ENCODE data around the gene MTA3.
"Not testable (repeated sequence)": the region's sequence is repeated elsewhere in the genome, so short reads cannot be mapped to it uniquely, and the experiment has no call there.

MTA3 gene

GRCh38 chr2:42726680-42727079 is 158.2 kb downstream of the MTA3 start:
- no peak overlapping the region for H3K27ac ChIP-seq
- no peak for TF ChIP-seq CTCF (conservative IDR thresholded peaks at IDR 0.05; ENCODE audit: low read depth)
- POLR2A ChIA-PET (ENCODE audit: low non-redundant PET): no interaction called here
- no peak for DNase-seq (ENCODE audit: low spot score)
- CTCF ChIA-PET: no interaction called here

DNA sequence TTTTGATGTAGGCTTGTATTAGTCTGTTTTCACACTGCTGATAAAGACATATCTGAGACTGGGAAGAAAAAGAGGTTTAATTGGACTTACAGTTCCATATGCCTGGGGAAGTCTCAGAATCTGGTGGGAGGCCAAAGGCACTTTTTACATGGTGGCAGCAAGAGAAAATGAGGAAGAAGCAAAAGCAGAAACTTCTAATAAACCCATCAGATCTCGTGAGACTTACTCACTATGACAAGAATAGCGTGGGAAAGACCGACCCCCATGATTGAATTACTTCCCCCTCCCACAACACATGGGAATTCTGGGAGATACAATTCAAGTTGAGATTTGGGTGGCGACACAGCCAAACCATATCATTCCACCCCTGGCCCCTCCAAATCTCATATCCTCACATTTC is 162.9 kb downstream of the MTA3 start:
- H3K27ac ChIP-seq; DNase-seq (ENCODE audit: low spot score); POLR2A ChIA-PET (ENCODE audit: low non-redundant PET): not testable (repeated sequence)
- CTCF ChIA-PET: interaction anchor here (0.6 kb wide), 1 partner anchor 207 kb away, joined by 3 read pairs; no protein-coding TSS in a partner anchor

DNA sequence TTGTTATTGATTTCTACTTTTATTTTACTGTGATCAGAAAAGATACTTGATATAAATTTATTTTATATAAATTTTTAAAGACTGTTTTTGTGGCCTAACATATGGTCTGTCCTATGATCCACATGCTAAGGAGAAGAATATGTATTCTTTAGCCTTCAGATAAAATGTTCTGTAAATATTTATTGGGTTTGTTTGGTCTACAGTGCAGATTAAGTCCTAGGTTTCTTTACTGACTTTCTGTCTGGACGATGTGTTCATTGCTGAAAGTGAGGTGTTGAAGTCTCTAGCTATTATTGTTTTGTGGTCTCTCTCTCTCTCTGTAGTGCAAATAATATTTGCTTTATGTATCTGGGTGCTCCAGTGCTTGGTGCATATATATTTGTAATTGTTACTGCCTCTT is 165.4 kb downstream of the MTA3 start:
- CTCF ChIA-PET: no interaction called here
- POLR2A ChIA-PET (ENCODE audit: low non-redundant PET): no interaction called here
- TF ChIP-seq CTCF (conservative IDR thresholded peaks at IDR 0.05; ENCODE audit: low read depth): no peak
- no peak for DNase-seq (ENCODE audit: low spot score)
- no peak overlapping the region for H3K27ac ChIP-seq

GRCh38 chr2:42736598-42737322 is 168.3 kb downstream of the MTA3 start:
- ChIA-PET CTCF (no interaction called here), POLR2A (ENCODE audit: low non-redundant PET) (no interaction called here)
- DNase-seq (ENCODE audit: low spot score): no peak
- no peak overlapping the region for H3K27ac ChIP-seq
- no peak for TF ChIP-seq CTCF (conservative IDR thresholded peaks at IDR 0.05; ENCODE audit: low read depth)

DNA sequence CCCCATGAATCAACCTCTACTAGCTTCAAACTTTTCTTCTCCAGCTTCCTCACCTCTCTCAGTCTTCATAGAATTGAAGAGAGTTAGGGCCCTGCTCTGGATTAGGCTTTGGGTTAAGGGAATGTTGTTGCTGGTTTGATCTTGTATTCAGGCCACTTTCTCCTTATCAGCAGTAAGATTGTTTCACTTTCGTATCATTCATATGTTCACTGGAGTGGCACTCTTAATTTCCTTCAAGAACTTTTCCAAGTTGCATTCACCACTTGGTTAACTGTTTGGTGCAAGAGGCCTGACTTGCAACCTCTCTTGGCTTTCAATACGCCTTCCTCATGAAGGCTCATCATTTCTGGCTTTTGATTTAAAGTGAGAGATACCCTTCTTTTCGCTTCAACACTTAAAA is 172.7 kb downstream of the MTA3 start:
- no peak overlapping the region for H3K27ac ChIP-seq
- ChIA-PET CTCF (interaction anchor here (0.7 kb wide), 1 partner anchor 28 kb away, joined by 4 read pairs; no protein-coding TSS in a partner anchor), POLR2A (ENCODE audit: low non-redundant PET) (no interaction called here)
- no peak for TF ChIP-seq CTCF (conservative IDR thresholded peaks at IDR 0.05; ENCODE audit: low read depth)
- DNase-seq (ENCODE audit: low spot score): no peak

DNA sequence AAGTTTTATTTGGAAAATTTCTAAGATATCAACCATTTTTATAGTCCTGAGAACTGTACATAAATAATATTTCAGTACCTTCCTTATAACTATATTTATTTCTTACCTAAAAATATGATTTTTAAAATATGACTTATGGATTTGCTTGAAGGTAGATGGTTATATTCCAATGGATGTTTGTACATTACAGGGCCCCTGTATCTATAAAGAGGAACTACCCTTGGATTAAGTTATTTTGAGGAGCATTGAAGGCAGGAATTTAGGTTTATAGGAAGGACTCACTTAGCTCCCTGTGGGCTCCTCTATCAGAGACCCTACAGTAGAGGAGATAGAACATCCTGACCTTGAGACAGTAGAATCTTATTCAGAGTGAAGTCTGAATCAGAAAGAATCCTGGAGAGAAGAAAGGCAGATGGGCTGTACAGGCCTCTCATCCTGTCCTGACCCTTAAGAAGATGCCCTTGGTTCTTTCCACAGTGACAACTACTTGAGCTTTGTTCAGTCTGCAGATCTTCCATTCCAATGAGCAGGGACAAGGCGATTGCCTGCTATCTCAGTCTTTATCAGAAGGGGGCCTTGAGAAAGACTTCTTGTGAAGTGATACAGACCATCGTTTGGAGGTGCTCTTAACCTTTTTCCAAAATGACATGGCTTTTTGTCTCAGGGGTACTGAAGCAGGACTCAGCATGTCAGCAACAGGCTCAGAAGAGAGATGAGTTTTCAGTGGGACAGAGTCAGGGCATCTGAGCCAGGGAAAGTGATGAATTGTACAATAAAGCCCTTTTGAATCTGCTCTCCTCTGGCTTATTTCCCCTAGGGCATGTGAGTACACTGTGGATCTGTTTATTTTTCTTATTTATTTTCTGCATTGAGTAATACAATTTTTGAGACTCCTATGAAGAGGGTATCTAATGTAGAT is 174.6 kb downstream of the MTA3 start:
- no peak for TF ChIP-seq CTCF (conservative IDR thresholded peaks at IDR 0.05; ENCODE audit: low read depth)
- H3K27ac ChIP-seq: no peak overlapping the region
- ChIA-PET CTCF (interaction anchor here (0.5 to 0.7 kb wide), 2 partner anchors 10 to 774 kb away, joined by 3 to 5 read pairs; no protein-coding TSS in a partner anchor), POLR2A (ENCODE audit: low non-redundant PET) (no interaction called here)
- no peak for DNase-seq (ENCODE audit: low spot score)

DNA sequence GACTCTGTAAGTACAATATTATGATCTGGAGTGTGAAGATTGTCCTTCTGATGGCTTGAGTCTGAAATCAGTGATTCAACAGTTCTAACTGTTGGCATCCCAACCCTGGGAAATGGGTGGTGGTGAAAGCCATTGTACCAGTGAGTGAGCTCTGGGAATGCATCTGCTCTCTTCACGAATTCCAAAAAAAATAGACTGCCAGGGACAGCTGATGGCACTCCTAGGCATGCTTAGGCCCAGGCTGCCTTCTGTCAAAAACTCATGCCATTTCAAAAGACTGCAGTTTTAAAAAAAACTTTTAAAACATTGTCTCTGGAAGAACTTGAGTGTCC is 175.2 kb downstream of the MTA3 start:
- no peak for TF ChIP-seq CTCF (conservative IDR thresholded peaks at IDR 0.05; ENCODE audit: low read depth)
- ChIA-PET POLR2A (ENCODE audit: low non-redundant PET) (no interaction called here), CTCF (interaction anchor here (0.5 kb wide), 1 partner anchor 773 kb away, joined by 3 read pairs; no protein-coding TSS in a partner anchor)
- no peak overlapping the region for H3K27ac ChIP-seq
- no peak for DNase-seq (ENCODE audit: low spot score)
